IMR-90 (cell line): ENCODE data around the gene TMEM14A. TPM values are rescaled to one million over a fixed set of nuclear protein-coding genes. Genes with fewer than 3 reads are reported as not detected.
"Not testable (repeated sequence)": the region's sequence is repeated elsewhere in the genome, so short reads cannot be mapped to it uniquely, and the experiment has no call there.

Experiments
- ATAC-seq: fragments of 200-7000 bp; cut with Tn5 transposase; 2 replicates; pipeline ENCODE4 v1.9.1; 2020; ENCODE audit warnings: low read depth, mild to moderate bottlenecking, moderate library complexity
- BruUV-seq: library from RNA; stranded (reverse); fragments of 400-500 nt; replicated peaks from 2 replicates; lab custom pipeline; 2021; lab: Mats Ljungman, UMichigan
- CTCF ChIA-PET: fragments of 300-600 bp; formaldehyde crosslinking; extraction: SDS; loops from one replicate; lab custom pipeline; 2021; ENCODE audit warnings: antibody characterized with exemption; lab: Yijun Ruan, JAX
- POLR2A ChIA-PET: fragments of 300-600 bp; sonication (Branson Sonifier 250); formaldehyde crosslinking; loops from one replicate; lab custom pipeline; 2022; ENCODE audit warnings: antibody characterized with exemption; ENCODE audit not compliant: unreplicated experiment; lab: Charles Lee
- DNase-seq: peaks from one replicate; pipeline ENCODE4 v3.0.0; 2013
- H2AFZ ChIP-seq: replicated peaks from 2 replicates; pipeline ENCODE3; 2013; ENCODE audit warnings: low read length, mild to moderate bottlenecking; ENCODE audit not compliant: poor library complexity
- H2AK5ac ChIP-seq: 2 replicates; pipeline ENCODE4 v1.6.1; 2013; ENCODE audit warnings: low read depth, low read length, inconsistent platforms
- H2AK9ac ChIP-seq: replicated peaks from 2 replicates; pipeline ENCODE3; 2013; ENCODE audit warnings: mild to moderate bottlenecking, low read depth, low read length, moderate library complexity; ENCODE audit not compliant: poor library complexity
- H2BK120ac ChIP-seq: 2 replicates; pipeline ENCODE4 v1.6.1; 2013; ENCODE audit warnings: low read depth, low read length, inconsistent platforms
- H2BK15ac ChIP-seq: 3 replicates; pipeline ENCODE4 v1.6.1; 2013; ENCODE audit warnings: low read depth, low read length, inconsistent platforms
- H2BK20ac ChIP-seq: 2 replicates; pipeline ENCODE4 v1.6.1; 2013; ENCODE audit warnings: low read depth, mild to moderate bottlenecking, inconsistent platforms, low read length, moderate library complexity
- H2BK5ac ChIP-seq: 2 replicates; pipeline ENCODE4 v1.6.1; 2013; ENCODE audit warnings: mild to moderate bottlenecking, low read depth, low read length, inconsistent platforms; ENCODE audit not compliant: poor library complexity, severe bottlenecking
- H3K14ac ChIP-seq: replicated peaks from 2 replicates; pipeline ENCODE4 v1.6.1; 2013; ENCODE audit warnings: low read depth, low read length, inconsistent platforms
- H3K18ac ChIP-seq: 2 replicates; pipeline ENCODE4 v1.6.1; 2013; ENCODE audit warnings: low read depth, low read length, control low read depth
- H3K23ac ChIP-seq: 2 replicates; pipeline ENCODE4 v1.6.1; 2013; ENCODE audit warnings: low read depth, low read length, inconsistent platforms
- H3K27ac ChIP-seq: 2 replicates; pipeline ENCODE4 v1.5.1; 2013; ENCODE audit warnings: mild to moderate bottlenecking, control low read depth, low read length; ENCODE audit not compliant: insufficient read depth
- H3K27me3 ChIP-seq: 2 replicates; pipeline ENCODE4 v1.6.1; 2013; ENCODE audit warnings: low read length; ENCODE audit not compliant: control insufficient read depth, insufficient read depth
- H3K36me3 ChIP-seq: 2 replicates; pipeline ENCODE4 v1.6.1; 2013; ENCODE audit warnings: low read length, mixed read lengths; ENCODE audit not compliant: control insufficient read depth, insufficient read depth
- H3K4ac ChIP-seq: 2 replicates; pipeline ENCODE4 v1.6.1; 2013; ENCODE audit warnings: low read depth, low read length, inconsistent platforms
- H3K4me1 ChIP-seq: 2 replicates; pipeline ENCODE4 v1.6.1; 2013; ENCODE audit warnings: low read length, mixed read lengths; ENCODE audit not compliant: control insufficient read depth, insufficient read depth
- H3K4me2 ChIP-seq: 2 replicates; pipeline ENCODE4 v1.6.1; 2013; ENCODE audit warnings: low read depth, mild to moderate bottlenecking, control low read depth, low read length, moderate library complexity
- H3K4me3 ChIP-seq: 2 replicates; pipeline ENCODE4 v1.5.1; 2013; ENCODE audit warnings: low read depth, mild to moderate bottlenecking, control low read depth, low read length, moderate library complexity; ENCODE audit not compliant: insufficient read depth
- H3K56ac ChIP-seq: 2 replicates; pipeline ENCODE4 v1.6.1; 2013; ENCODE audit warnings: low read length, inconsistent platforms; ENCODE audit not compliant: insufficient read depth; ENCODE audit errors: extremely low read depth
- H3K79me1 ChIP-seq, 2 experiments: 2 replicates each; pipeline ENCODE4 v1.6.1; 2013; ENCODE audit warnings: low read length in 2 of 2, inconsistent platforms in 1 of 2, low read depth in 1 of 2
- H3K9ac ChIP-seq: 2 replicates; pipeline ENCODE4 v1.6.1; 2013; ENCODE audit warnings: low read depth, low read length, control low read depth
- H3K9me1 ChIP-seq: 2 replicates; pipeline ENCODE4 v1.6.1; 2013; ENCODE audit warnings: low read length, inconsistent platforms; ENCODE audit not compliant: insufficient read depth
- H3K9me3 ChIP-seq: 2 replicates; pipeline ENCODE4 v1.6.1; 2013; ENCODE audit warnings: low read length; ENCODE audit not compliant: control insufficient read depth, insufficient read depth
- H4K20me1 ChIP-seq: 2 replicates; pipeline ENCODE4 v1.6.1; 2013; ENCODE audit warnings: low read length, inconsistent platforms; ENCODE audit not compliant: insufficient read depth
- H4K5ac ChIP-seq: 2 replicates; pipeline ENCODE4 v1.6.1; 2013; ENCODE audit warnings: mild to moderate bottlenecking, low read depth, low read length, control low read depth
- H4K8ac ChIP-seq, 2 experiments: 2 replicates each; pipeline ENCODE4 v1.6.1; 2013; ENCODE audit warnings: low read depth in 2 of 2, low read length in 2 of 2, control low read depth in 1 of 2, inconsistent platforms in 1 of 2
- H4K91ac ChIP-seq: 2 replicates; pipeline ENCODE4 v1.6.1; 2013; ENCODE audit warnings: low read depth, low read length, inconsistent platforms; ENCODE audit not compliant: insufficient read depth
- WGBS, 2 experiments: methylation state at CpG; one replicate each; pipeline versions ENCODE4 v1.1.5 to v1.1.7; 2013; ENCODE audit warnings: missing lambda C conversion rate in 2 of 2; ENCODE audit not compliant: insufficient read length in 1 of 2; ENCODE audit errors: extremely low coverage in 2 of 2; 5-methylcytosine and 5-hydroxymethylcytosine counted together
- dilution Hi-C: fragments of 300-500 bp; cut with HindIII; formaldehyde crosslinking; loops from one replicate; pipeline ENCODE4 v1.14.3; 2018; ENCODE audit warnings: low sequenced_read_pairs; ENCODE audit not compliant: unreplicated experiment
- in situ Hi-C: fragments of 300-500 bp; cut with MboI; formaldehyde crosslinking; loops from 3 replicates; pipeline ENCODE4 v1.14.3; 2019; ENCODE audit warnings: low sequenced_read_pairs, inconsistent platforms, mixed read lengths
- intact Hi-C: fragments of 100-400 bp; cut with micrococcal nuclease; formaldehyde crosslinking; loops from 2 replicates; pipeline ENCODE4 v1.10.0; 2022
- polyA plus RNA-seq, 3 experiments: library from polyadenylated mRNA; depleted of rRNA; stranded (reverse); fragments of >200 nt; gene quantifications; 2 replicates each; pipeline ENCODE4 v1.2.3, GENCODE V29; 2012; ENCODE audit warnings: low replicate concordance in 1 of 3
- total RNA-seq: library from RNA; depleted of rRNA; stranded (reverse); fragments of >200 nt; gene quantifications from 2 replicates; pipeline ENCODE4 v1.2.3, GENCODE V29; 2012

The TMEM14A gene
- total and polyA plus RNA-seq, 2 of the 4 experiments (the other 2 are of a cell fraction) = 18.5 to 25.1 TPM

GRCh38 chr6:52676631-52677030, 5.7 kb downstream of the TMEM14A start:
- H4K91ac ChIP-seq, H3K4ac ChIP-seq, H2BK20ac ChIP-seq, H2AFZ ChIP-seq, H3K36me3 ChIP-seq, H3K4me2 ChIP-seq, H2BK15ac ChIP-seq, H3K56ac ChIP-seq, DNase-seq, H2BK5ac ChIP-seq, H4K8ac ChIP-seq, H2AK9ac ChIP-seq, POLR2A ChIA-PET, H3K9ac ChIP-seq, H2AK5ac ChIP-seq, H2BK120ac ChIP-seq, H4K5ac ChIP-seq, ATAC-seq, CTCF ChIA-PET, H3K14ac ChIP-seq, H4K20me1 ChIP-seq, H3K27ac ChIP-seq, in situ Hi-C loops, H3K4me3 ChIP-seq, H3K9me3 ChIP-seq, intact Hi-C loops, H3K27me3 ChIP-seq, BruUV-seq, H3K18ac ChIP-seq, dilution Hi-C loops, H3K23ac ChIP-seq, H3K4me1 ChIP-seq: not testable (repeated sequence)
- Histone ChIP-seq H3K9me1 (peaks cover 14% of the 10 kb centered on the region; the same call in 1 of the 2 replicates), H3K79me1 (peaks cover 7 to 20% of the 10 kb centered on the region in 2 experiments; a peak in 3 of 4 replicates)
- WGBS, 2 experiments = 100% methylated on average over 1 of the region's 8 CpGs; no CpG with 5 or more reads in 1 of the 2 experiments
